ENCODE measurements around the gene MAP2K1. TPM values are rescaled to one million over a fixed set of nuclear protein-coding genes. Genes with fewer than 3 reads are reported as not detected.

The MAP2K1 gene
- polyA plus RNA-seq, 1 donor (not counting 4 experiments of a cell fraction or from before 2014, with no cell fraction given), result 73.8 TPM

GRCh38 chr15:66364944-66365528, 21.7 kb upstream of the MAP2K1 start:
- Histone ChIP-seq H3K27ac (ENCODE audit: control insufficient read depth, insufficient read depth, low read length) (no peak overlapping the region), H3K9ac (ENCODE audit: control insufficient read depth, extremely low read depth, insufficient read depth, low read length) (no peak overlapping the region), H3K4me3 (ENCODE audit: control insufficient read depth in 2 of 3, extremely low read depth in 1 of 3, insufficient read depth in 2 of 3, low read depth in 1 of 3, low read length in 3 of 3) (no peak overlapping the region), H3K9me1 (ENCODE audit: control insufficient read depth, extremely low read depth, insufficient read depth, low read length) (no peaks in the 10 kb centered on the region), H3K9me3 (ENCODE audit: control insufficient read depth, low read depth, low read length) (no peaks in the 10 kb centered on the region), H3K4me1 (ENCODE audit: control insufficient read depth, extremely low read depth, insufficient read depth, low read length) (peaks cover 12% of the 10 kb centered on the region), H3K79me2 (ENCODE audit: control insufficient read depth, insufficient read depth, low read length) (no peaks in the 10 kb centered on the region), H4K20me1 (ENCODE audit: control insufficient read depth, extremely low read depth, insufficient read depth, low read length) (no peaks in the 10 kb centered on the region), H3K27me3 (ENCODE audit: control insufficient read depth, extremely low read depth, insufficient read depth, low read length) (no peaks in the 10 kb centered on the region), H2AFZ (ENCODE audit: control insufficient read depth, low read length) (no peak overlapping the region), H3K4me2 (ENCODE audit: control insufficient read depth, extremely low read depth, insufficient read depth, low read depth, low read length) (no peak overlapping the region), H3K36me3 (ENCODE audit: control insufficient read depth in 2 of 2, extremely low read depth in 1 of 2, insufficient read depth in 2 of 2, low read length in 2 of 2) (no peaks in the 10 kb centered on the region)
- DNase-seq (ENCODE audit: low read depth, low spot score), result no peak
- no peak for FAIRE-seq
- TF ChIP-seq EZH2 (IDR thresholded peaks at IDR 0.05; ENCODE audit: low read length), result no peak
- TF ChIP-seq, protein P1, sequence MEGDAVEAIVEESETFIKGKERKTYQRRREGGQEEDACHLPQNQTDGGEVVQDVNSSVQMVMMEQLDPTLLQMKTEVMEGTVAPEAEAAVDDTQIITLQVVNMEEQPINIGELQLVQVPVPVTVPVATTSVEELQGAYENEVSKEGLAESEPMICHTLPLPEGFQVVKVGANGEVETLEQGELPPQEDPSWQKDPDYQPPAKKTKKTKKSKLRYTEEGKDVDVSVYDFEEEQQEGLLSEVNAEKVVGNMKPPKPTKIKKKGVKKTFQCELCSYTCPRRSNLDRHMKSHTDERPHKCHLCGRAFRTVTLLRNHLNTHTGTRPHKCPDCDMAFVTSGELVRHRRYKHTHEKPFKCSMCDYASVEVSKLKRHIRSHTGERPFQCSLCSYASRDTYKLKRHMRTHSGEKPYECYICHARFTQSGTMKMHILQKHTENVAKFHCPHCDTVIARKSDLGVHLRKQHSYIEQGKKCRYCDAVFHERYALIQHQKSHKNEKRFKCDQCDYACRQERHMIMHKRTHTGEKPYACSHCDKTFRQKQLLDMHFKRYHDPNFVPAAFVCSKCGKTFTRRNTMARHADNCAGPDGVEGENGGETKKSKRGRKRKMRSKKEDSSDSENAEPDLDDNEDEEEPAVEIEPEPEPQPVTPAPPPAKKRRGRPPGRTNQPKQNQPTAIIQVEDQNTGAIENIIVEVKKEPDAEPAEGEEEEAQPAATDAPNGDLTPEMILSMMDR (optimal IDR thresholded peaks at IDR 0.05 in 1 of 3, IDR thresholded peaks at IDR 0.05 in 1 of 3, conservative IDR thresholded peaks at IDR 0.05 in 1 of 3; ENCODE audit: extremely low read depth in 1 of 3, insufficient read depth in 2 of 3, low read length in 3 of 3), result no peak
- dilution Hi-C loops (cut with MboI; ENCODE audit: extremely low pct_ligation_motif_present, low sequenced_read_pairs), result no loop called here

DNA sequence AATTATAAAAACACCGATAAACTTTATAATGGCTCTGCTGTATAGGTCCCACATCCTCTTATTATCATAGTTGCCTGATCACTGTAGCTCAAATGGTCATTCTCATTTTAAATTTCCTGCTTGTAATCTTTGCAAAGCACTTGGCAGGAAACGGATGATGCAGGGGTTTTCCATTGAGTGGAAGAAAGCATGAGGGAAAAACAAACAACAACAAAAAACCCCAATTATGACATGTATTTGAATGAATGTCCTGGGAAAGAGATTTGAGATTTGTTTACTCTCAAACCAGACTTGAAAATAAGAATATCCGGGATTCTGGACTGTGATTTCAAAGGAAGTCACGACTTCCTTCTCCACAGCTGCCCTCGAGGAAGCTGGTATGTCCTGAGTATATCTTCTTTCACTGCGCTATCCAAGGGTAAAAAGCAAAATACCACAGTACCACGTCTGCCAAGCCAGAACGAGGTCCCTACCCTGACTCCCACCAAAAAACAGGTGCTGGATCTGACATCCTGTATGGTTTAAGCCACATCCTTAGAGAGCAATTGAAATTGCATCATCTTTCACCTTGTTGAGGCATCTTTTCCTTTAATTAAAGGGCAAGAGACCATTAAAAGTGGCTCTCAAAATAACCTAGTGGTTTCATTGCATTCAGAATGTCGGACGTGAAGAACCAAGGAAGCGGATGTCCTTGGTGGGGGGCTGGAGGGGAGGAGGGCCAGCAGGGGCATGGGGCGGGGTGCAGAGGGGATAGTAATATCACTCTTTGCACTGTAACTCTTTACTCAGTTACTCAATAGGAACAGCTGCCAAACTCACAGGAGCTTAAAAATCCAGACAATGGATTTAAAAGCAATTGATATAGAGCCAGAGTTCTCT, 16.7 kb upstream of the MAP2K1 start:
- Histone ChIP-seq H3K79me2 (ENCODE audit: control insufficient read depth, insufficient read depth, low read length) (no peaks in the 10 kb centered on the region), H4K20me1 (ENCODE audit: control insufficient read depth, extremely low read depth, insufficient read depth, low read length) (no peaks in the 10 kb centered on the region), H3K4me2 (ENCODE audit: control insufficient read depth, extremely low read depth, insufficient read depth, low read depth, low read length) (peak overlapping the region; percentile 54), H2AFZ (ENCODE audit: control insufficient read depth, low read length) (peak overlapping the region; percentile 66), H3K9me3 (ENCODE audit: control insufficient read depth, low read depth, low read length) (no peaks in the 10 kb centered on the region), H3K4me1 (ENCODE audit: control insufficient read depth, extremely low read depth, insufficient read depth, low read length) (peaks cover 4% of the 10 kb centered on the region), H3K9ac (ENCODE audit: control insufficient read depth, extremely low read depth, insufficient read depth, low read length) (no peak overlapping the region), H3K27me3 (ENCODE audit: control insufficient read depth, extremely low read depth, insufficient read depth, low read length) (no peaks in the 10 kb centered on the region), H3K36me3 (ENCODE audit: control insufficient read depth in 2 of 2, extremely low read depth in 1 of 2, insufficient read depth in 2 of 2, low read length in 2 of 2) (no peaks in the 10 kb centered on the region), H3K9me1 (ENCODE audit: control insufficient read depth, extremely low read depth, insufficient read depth, low read length) (no peaks in the 10 kb centered on the region), H3K4me3 (ENCODE audit: control insufficient read depth in 2 of 3, extremely low read depth in 1 of 3, insufficient read depth in 2 of 3, low read depth in 1 of 3, low read length in 3 of 3) (peak overlapping the region in 1 of 3 experiments; percentile 15), H3K27ac (ENCODE audit: control insufficient read depth, insufficient read depth, low read length) (peak overlapping the region; percentile 25)
- FAIRE-seq, result no peak
- DNase-seq (ENCODE audit: low read depth, low spot score), result no peak
- TF ChIP-seq, protein P1 (optimal IDR thresholded peaks at IDR 0.05 in 1 of 3, IDR thresholded peaks at IDR 0.05 in 1 of 3, conservative IDR thresholded peaks at IDR 0.05 in 1 of 3; ENCODE audit: extremely low read depth in 1 of 3, insufficient read depth in 2 of 3, low read length in 3 of 3), result no peak
- TF ChIP-seq EZH2 (IDR thresholded peaks at IDR 0.05; ENCODE audit: low read length), result no peak
- dilution Hi-C loops (cut with MboI; ENCODE audit: extremely low pct_ligation_motif_present, low sequenced_read_pairs), result no loop called here
